K562 (cell line): Measurements from ENCODE around the gene OFD1. TPM values are rescaled to one million over a fixed set of nuclear protein-coding genes. Genes with fewer than 3 reads are reported as not detected.

ENCODE experiments used
- ATAC-seq: fragments of 200-7000 bp; cut with Tn5 transposase; 3 replicates; pipeline ENCODE4 v1.9.1; 2020; ENCODE audit warnings: moderate library complexity
- BruUV-seq: library from RNA; stranded (reverse); fragments of 400-500 nt; replicated peaks from 2 replicates; lab custom pipeline; 2021; lab: Mats Ljungman, UMichigan
- CTCF ChIA-PET: fragments of 300-600 bp; formaldehyde crosslinking; extraction: SDS; loops from one replicate; lab custom pipeline; 2021; ENCODE audit warnings: low intra/inter-chr PET ratio; lab: Yijun Ruan, JAX
- POLR2A ChIA-PET: fragments of 300-600, 350-650 bp; sonication (Branson Sonifier 250); formaldehyde crosslinking; extraction: SDS; loops from one replicate; lab custom pipeline; 2021; ENCODE audit warnings: antibody characterized with exemption, inconsistent platforms; lab: Yijun Ruan, JAX
- DNase-seq, 4 experiments: peaks; one replicate each; pipeline versions ENCODE4 v3.0.0 to v3.0.0-alpha.2; 2011 to 2018; ENCODE audit warnings: low spot score in 3 of 4, mixed read lengths in 3 of 4; ENCODE audit errors: extremely low read depth in 1 of 4
- FAIRE-seq: peaks from 2 replicates; lab custom pipeline; 2011; peaks lifted over from hg19 to GRCh38; lab: Jason Lieb, UNC
- H2AFZ ChIP-seq: 2 replicates; pipeline ENCODE4 v1.6.0; 2011; ENCODE audit warnings: low read depth, low read length, control low read depth, inconsistent platforms
- H3K27ac ChIP-seq: fragments of 200-600 bp; 3 replicates; pipeline ENCODE4 v1.8.0; 2011; ENCODE audit warnings: low read depth, mild to moderate bottlenecking, control low read depth, inconsistent platforms, low read length, moderate library complexity, mixed read lengths; ENCODE audit errors: extremely low read depth
- H3K27me3 ChIP-seq, 2 experiments: fragments of 300-600 bp in 1 of 2; 2 replicates in 1 of 2; 3 replicates in 1 of 2; pipeline versions ENCODE4 v1.6.0 to v1.8.0; 2011; ENCODE audit warnings: inconsistent platforms in 2 of 2, low read length in 2 of 2, mild to moderate bottlenecking in 1 of 2, mixed read lengths in 1 of 2, moderate library complexity in 1 of 2; ENCODE audit not compliant: control insufficient read depth in 2 of 2, insufficient read depth in 2 of 2
- H3K36me3 ChIP-seq: fragments of 300-600 bp; 3 replicates; pipeline ENCODE4 v1.8.0; 2011; ENCODE audit warnings: mild to moderate bottlenecking, low read length, inconsistent platforms; ENCODE audit not compliant: control insufficient read depth, insufficient read depth
- H3K4me1 ChIP-seq, 2 experiments: fragments of 200-600 bp in 1 of 2; replicated peaks in 1 of 2; 2 replicates in 1 of 2; 3 replicates in 1 of 2; pipeline versions ENCODE4 v1.5.1 to v1.8.0; 2011; ENCODE audit warnings: inconsistent platforms in 2 of 2, low read length in 2 of 2, mild to moderate bottlenecking in 1 of 2, mixed read lengths in 1 of 2, moderate library complexity in 1 of 2; ENCODE audit not compliant: control insufficient read depth in 2 of 2, insufficient read depth in 2 of 2
- H3K4me2 ChIP-seq: 2 replicates; pipeline ENCODE4 v1.6.1; 2011; ENCODE audit warnings: low read length, control low read depth, inconsistent platforms, mixed read lengths; ENCODE audit not compliant: insufficient read depth
- H3K4me3 ChIP-seq: fragments of 200-600 bp; sonication (generic), shearing (Covaris generic); 2 replicates; pipeline ENCODE4 v1.5.1; 2016; ENCODE audit warnings: control low read depth, inconsistent platforms
- H3K79me2 ChIP-seq: fragments of 200-600 bp; 3 replicates; pipeline ENCODE4 v1.8.0; 2011; ENCODE audit warnings: low read length, inconsistent platforms; ENCODE audit not compliant: control insufficient read depth, insufficient read depth
- H3K9ac ChIP-seq, 2 experiments: 2 replicates each; pipeline versions ENCODE4 v1.6.0 to v1.6.1; 2011; ENCODE audit warnings: low read depth in 2 of 2, low read length in 2 of 2, control low read depth in 1 of 2, inconsistent platforms in 1 of 2, mild to moderate bottlenecking in 1 of 2, mixed read lengths in 1 of 2; ENCODE audit not compliant: insufficient read depth in 1 of 2
- H3K9me1 ChIP-seq: one replicate; pipeline ENCODE4 v1.6.0; 2011; ENCODE audit warnings: inconsistent platforms, mild to moderate bottlenecking, low read length, moderate library complexity; ENCODE audit not compliant: control insufficient read depth, insufficient read depth
- H3K9me3 ChIP-seq: replicated peaks from 2 replicates; pipeline ENCODE4 v1.5.1; 2011; ENCODE audit warnings: low read depth, low read length, inconsistent platforms; ENCODE audit not compliant: control insufficient read depth, insufficient read depth
- H4K20me1 ChIP-seq: replicated peaks from 2 replicates; pipeline ENCODE4 v1.6.1; 2011; ENCODE audit warnings: low read length, inconsistent platforms, mixed read lengths; ENCODE audit not compliant: control insufficient read depth, insufficient read depth
- EGR1 ChIP-seq: fragments of 450-650 bp; conservative IDR thresholded peaks from 2 replicates; pipeline ENCODE4 v1.6.1; 2017; ENCODE audit warnings: mild to moderate bottlenecking
- GABPB1 ChIP-seq: sonication (generic); formaldehyde crosslinking; IDR thresholded peaks from 2 replicates; pipeline ENCODE4 v1.8.0; 2022; ENCODE audit warnings: mild to moderate bottlenecking, missing genetic modification reagents
- JUNB ChIP-seq: fragments of 450-650 bp; formaldehyde crosslinking; conservative IDR thresholded peaks from 2 replicates; pipeline ENCODE4 v1.4.0; 2020; ENCODE audit warnings: mild to moderate bottlenecking
- PHB2 ChIP-seq: fragments of 450-650 bp; IDR thresholded peaks from 2 replicates; pipeline ENCODE4 v1.6.1; 2017; ENCODE audit warnings: low read depth
- RAD21 ChIP-seq, 2 experiments: fragments of 250-450 bp in 1 of 2; fragments of 450-650 bp in 1 of 2; sonication (Bioruptor Pico) in 1 of 2; formaldehyde crosslinking in 1 of 2; IDR thresholded peaks in 1 of 2; conservative IDR thresholded peaks in 1 of 2; 2 replicates each; pipeline versions ENCODE4 v1.4.0 to v1.8.0; 2020 to 2022; ENCODE audit warnings: mild to moderate bottlenecking in 2 of 2, moderate library complexity in 1 of 2
- RAD51 ChIP-seq: fragments of 450-650 bp; IDR thresholded peaks from 2 replicates; pipeline ENCODE4 v1.7.1; 2016; ENCODE audit warnings: low read depth, mild to moderate bottlenecking, borderline replicate concordance
- SNIP1 ChIP-seq: fragments of 450-650 bp; IDR thresholded peaks from 2 replicates; pipeline ENCODE4 v1.7.1; 2017; ENCODE audit warnings: low read depth, mild to moderate bottlenecking
- ZNF146 ChIP-seq: IDR thresholded peaks from one replicate; pipeline ENCODE4 v1.6.1; 2018; ENCODE audit warnings: missing compliant biosample characterization; ENCODE audit not compliant: unreplicated experiment
- WGBS: fragments of 100-300 bp; shearing (Covaris generic); methylation state at CpG from one replicate; pipeline ENCODE4 v1.1.6; 2016; ENCODE audit warnings: low coverage, mixed read lengths; ENCODE audit not compliant: insufficient coverage; ENCODE audit errors: missing lambda C conversion rate; 5-methylcytosine and 5-hydroxymethylcytosine counted together
- in situ Hi-C: fragments of 300-500 bp; cut with MboI; formaldehyde crosslinking; loops from 4 replicates; pipeline ENCODE4 v1.15.0; 2018; ENCODE audit warnings: inconsistent platforms, mixed read lengths
- intact Hi-C: fragments of 100-400 bp; cut with micrococcal nuclease; formaldehyde crosslinking; loops from 2 replicates; pipeline ENCODE4 v1.14.2; 2022
- polyA plus RNA-seq, 8 experiments: library from polyadenylated mRNA; depleted of rRNA in 4 of 8; stranded (reverse) in 5 of 8; unstranded in 3 of 8; fragments of >200 nt; fragmentation: Nextera tagmentation in 2 of 8; fragmentation: Illumina TruSeq in 1 of 8; extraction: Ambion mirVana in 2 of 8; extraction: Trizol in 1 of 8; gene quantifications; 2 replicates each; pipeline versions ENCODE4 v1.2.1 to v1.2.3, GENCODE V29; 2011 to 2014; ENCODE audit warnings: inconsistent platforms in 1 of 8, missing spikeins in 1 of 8
- total RNA-seq, 7 experiments: library from RNA; depleted of rRNA in 6 of 7; stranded (reverse); fragments of >200 nt in 6 of 7; fragmentation: Illumina TruSeq in 2 of 7; extraction: Trizol in 2 of 7; gene quantifications; 2 replicates each; pipeline versions ENCODE4 v1.2.1 to v1.2.3, GENCODE V29; 2011 to 2021; ENCODE audit warnings: low replicate concordance in 1 of 7
- TF ChIP-seq, protein P1 (sequence below): sonication (generic); formaldehyde crosslinking; IDR thresholded peaks from 2 replicates; pipeline ENCODE4 v1.8.1; 2023; ENCODE audit warnings: missing genetic modification reagents, mild to moderate bottlenecking, borderline replicate concordance
- TF ChIP-seq, protein P2 (sequence below): sonication (generic); formaldehyde crosslinking; IDR thresholded peaks from 2 replicates; pipeline ENCODE4 v1.8.0; 2022; ENCODE audit warnings: mild to moderate bottlenecking, missing genetic modification reagents
- TF ChIP-seq, protein P3 (sequence below): fragments of 450-650 bp; IDR thresholded peaks from one replicate; pipeline ENCODE4 v1.6.1; 2018; ENCODE audit warnings: mild to moderate bottlenecking, moderate library complexity; ENCODE audit not compliant: partially characterized antibody
- TF ChIP-seq, protein P4 (sequence below): IDR thresholded peaks from 2 replicates; pipeline ENCODE4 v1.6.1; 2016; ENCODE audit warnings: missing genetic modification characterization, missing compliant biosample characterization

Gene OFD1
- total and polyA plus RNA-seq, 9 of the 15 experiments (the other 6 are each of a cell fraction or from before 2014, with no cell fraction given), result 22.0 to 49.1 (median 30.2) TPM

DNA sequence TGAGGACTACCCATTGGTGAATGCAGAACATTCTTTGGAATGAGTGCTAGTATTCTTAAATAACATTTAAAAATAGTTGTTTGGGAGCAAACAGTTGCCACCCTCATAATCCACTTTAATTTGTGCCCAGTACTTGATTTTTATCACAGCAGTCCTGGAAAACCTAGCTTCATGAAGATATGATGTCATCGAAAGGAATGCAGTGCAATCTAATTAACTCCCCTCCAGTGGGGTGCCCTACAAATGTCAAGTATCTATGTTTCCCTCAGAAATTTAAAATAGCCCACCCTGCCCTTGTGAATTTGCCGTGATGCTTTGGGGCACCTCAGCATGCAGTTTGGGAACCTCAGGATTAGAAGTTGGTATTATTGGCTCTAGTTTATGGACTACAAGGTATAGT, 40.2 kb upstream of the OFD1 start (continued):
- TF ChIP-seq, protein P1, sequence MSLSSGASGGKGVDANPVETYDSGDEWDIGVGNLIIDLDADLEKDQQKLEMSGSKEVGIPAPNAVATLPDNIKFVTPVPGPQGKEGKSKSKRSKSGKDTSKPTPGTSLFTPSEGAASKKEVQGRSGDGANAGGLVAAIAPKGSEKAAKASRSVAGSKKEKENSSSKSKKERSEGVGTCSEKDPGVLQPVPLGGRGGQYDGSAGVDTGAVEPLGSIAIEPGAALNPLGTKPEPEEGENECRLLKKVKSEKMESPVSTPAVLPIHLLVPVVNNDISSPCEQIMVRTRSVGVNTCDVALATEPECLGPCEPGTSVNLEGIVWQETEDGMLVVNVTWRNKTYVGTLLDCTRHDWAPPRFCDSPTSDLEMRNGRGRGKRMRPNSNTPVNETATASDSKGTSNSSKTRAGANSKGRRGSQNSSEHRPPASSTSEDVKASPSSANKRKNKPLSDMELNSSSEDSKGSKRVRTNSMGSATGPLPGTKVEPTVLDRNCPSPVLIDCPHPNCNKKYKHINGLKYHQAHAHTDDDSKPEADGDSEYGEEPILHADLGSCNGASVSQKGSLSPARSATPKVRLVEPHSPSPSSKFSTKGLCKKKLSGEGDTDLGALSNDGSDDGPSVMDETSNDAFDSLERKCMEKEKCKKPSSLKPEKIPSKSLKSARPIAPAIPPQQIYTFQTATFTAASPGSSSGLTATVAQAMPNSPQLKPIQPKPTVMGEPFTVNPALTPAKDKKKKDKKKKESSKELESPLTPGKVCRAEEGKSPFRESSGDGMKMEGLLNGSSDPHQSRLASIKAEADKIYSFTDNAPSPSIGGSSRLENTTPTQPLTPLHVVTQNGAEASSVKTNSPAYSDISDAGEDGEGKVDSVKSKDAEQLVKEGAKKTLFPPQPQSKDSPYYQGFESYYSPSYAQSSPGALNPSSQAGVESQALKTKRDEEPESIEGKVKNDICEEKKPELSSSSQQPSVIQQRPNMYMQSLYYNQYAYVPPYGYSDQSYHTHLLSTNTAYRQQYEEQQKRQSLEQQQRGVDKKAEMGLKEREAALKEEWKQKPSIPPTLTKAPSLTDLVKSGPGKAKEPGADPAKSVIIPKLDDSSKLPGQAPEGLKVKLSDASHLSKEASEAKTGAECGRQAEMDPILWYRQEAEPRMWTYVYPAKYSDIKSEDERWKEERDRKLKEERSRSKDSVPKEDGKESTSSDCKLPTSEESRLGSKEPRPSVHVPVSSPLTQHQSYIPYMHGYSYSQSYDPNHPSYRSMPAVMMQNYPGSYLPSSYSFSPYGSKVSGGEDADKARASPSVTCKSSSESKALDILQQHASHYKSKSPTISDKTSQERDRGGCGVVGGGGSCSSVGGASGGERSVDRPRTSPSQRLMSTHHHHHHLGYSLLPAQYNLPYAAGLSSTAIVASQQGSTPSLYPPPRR (CRISPR knock-in tag), result no peak

DNA sequence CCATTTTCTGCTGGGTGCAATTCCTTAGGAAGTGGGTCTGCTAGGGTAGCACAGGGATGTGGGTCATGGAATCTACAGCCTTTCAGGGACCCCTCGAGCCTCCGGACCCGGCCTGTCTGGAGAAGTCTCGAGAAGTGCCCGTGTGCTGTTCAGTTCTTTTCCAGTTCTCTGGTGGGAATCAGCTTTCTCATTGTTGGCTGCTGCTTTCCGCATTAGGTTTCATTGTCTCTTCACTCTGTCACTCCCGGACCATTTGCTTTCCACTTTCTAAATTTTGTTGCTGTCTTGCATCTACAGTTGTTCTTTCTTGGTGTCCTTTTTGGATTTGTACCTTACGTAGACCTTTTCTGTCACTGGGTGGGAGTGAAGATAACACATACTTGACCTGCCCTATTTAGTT, 39.6 kb upstream of the OFD1 start:
- H3K4me3 ChIP-seq, result no peak overlapping the region
- in situ Hi-C loops (no loop called here), intact Hi-C loops (loop anchor here (5.0 kb wide), 1 partner anchor 37 kb away; the partner anchor contains the start of genes OFD1 and TRAPPC2)
- BruUV-seq, result no TSS peak
- H4K20me1 ChIP-seq, result peaks cover 27% of the 10 kb centered on the region; the same call in 1 of the 2 replicates
- H3K4me1 ChIP-seq, result peaks cover 10 to 57% of the 10 kb centered on the region in 2 experiments
- no peaks in the 10 kb centered on the region for H3K27me3 ChIP-seq
- H3K4me2 ChIP-seq, result no peak overlapping the region
- no peak overlapping the region for H3K27ac ChIP-seq
- H3K9me1 ChIP-seq, result no peaks in the 10 kb centered on the region
- H3K36me3 ChIP-seq, result peaks cover 13% of the 10 kb centered on the region; the same call in 1 of the 3 replicates
- no peak for FAIRE-seq
- ChIA-PET CTCF (no interaction called here), POLR2A (interaction anchor here (0.6 to 0.8 kb wide), 2 partner anchors 30 to 333 kb away, joined by 3 to 4 read pairs; no protein-coding TSS in a partner anchor)
- peaks cover 94% of the 10 kb centered on the region for H3K79me2 ChIP-seq
- H3K9ac ChIP-seq, result no peak overlapping the region
- no peaks in the 10 kb centered on the region for H3K9me3 ChIP-seq
- no peak for ATAC-seq
- WGBS, result 85% methylated on average over 8 of the region's 8 CpGs
- no peak for DNase-seq
- H2AFZ ChIP-seq, result no peak overlapping the region
- TF ChIP-seq EGR1 (no peak), JUNB (CRISPR knock-in tag) (no peak), RAD51 (no peak), GABPB1 (CRISPR knock-in tag) (no peak), RAD21 (CRISPR knock-in tag; conservative IDR thresholded peaks at IDR 0.05 in 1 of 2, IDR thresholded peaks at IDR 0.05 in 1 of 2) (no peak), ZNF146 (CRISPR knock-in tag) (no peak), PHB2 (no peak), SNIP1 (no peak)
- TF ChIP-seq, protein P2, sequence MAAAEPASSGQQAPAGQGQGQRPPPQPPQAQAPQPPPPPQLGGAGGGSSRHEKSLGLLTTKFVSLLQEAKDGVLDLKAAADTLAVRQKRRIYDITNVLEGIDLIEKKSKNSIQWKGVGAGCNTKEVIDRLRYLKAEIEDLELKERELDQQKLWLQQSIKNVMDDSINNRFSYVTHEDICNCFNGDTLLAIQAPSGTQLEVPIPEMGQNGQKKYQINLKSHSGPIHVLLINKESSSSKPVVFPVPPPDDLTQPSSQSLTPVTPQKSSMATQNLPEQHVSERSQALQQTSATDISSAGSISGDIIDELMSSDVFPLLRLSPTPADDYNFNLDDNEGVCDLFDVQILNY (CRISPR knock-in tag), result no peak
- TF ChIP-seq, protein P3, sequence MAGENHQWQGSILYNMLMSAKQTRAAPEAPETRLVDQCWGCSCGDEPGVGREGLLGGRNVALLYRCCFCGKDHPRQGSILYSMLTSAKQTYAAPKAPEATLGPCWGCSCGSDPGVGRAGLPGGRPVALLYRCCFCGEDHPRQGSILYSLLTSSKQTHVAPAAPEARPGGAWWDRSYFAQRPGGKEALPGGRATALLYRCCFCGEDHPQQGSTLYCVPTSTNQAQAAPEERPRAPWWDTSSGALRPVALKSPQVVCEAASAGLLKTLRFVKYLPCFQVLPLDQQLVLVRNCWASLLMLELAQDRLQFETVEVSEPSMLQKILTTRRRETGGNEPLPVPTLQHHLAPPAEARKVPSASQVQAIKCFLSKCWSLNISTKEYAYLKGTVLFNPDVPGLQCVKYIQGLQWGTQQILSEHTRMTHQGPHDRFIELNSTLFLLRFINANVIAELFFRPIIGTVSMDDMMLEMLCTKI, result no peak
- TF ChIP-seq, protein P4, sequence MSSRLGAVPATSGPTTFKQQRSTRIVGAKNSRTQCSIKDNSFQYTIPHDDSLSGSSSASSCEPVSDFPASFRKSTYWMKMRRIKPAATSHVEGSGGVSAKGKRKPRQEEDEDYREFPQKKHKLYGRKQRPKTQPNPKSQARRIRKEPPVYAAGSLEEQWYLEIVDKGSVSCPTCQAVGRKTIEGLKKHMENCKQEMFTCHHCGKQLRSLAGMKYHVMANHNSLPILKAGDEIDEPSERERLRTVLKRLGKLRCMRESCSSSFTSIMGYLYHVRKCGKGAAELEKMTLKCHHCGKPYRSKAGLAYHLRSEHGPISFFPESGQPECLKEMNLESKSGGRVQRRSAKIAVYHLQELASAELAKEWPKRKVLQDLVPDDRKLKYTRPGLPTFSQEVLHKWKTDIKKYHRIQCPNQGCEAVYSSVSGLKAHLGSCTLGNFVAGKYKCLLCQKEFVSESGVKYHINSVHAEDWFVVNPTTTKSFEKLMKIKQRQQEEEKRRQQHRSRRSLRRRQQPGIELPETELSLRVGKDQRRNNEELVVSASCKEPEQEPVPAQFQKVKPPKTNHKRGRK, result no peak
